Transverse colon (tissue), 4 donors: ENCODE data around the gene HAPSTR1.

Source experiments
- POLR2AphosphoS5 ChIP-seq, 3 donors: sonication (generic); formaldehyde crosslinking; IDR thresholded peaks; one replicate each; pipeline ENCODE4 v1.6.1; 2016; ENCODE audit warnings: antibody characterized with exemption in 3 of 3
- TF ChIP-seq, protein P1 (sequence below), 5 experiments: fragments of 200-600 bp in 3 of 5; fragments of 450-650 bp in 2 of 5; sonication (generic) in 3 of 5; IDR thresholded peaks; 1 replicate in 2 of 5; 2 replicates in 3 of 5; pipeline ENCODE4 v1.5.1; 2016 to 2017; ENCODE audit warnings: antibody characterized with exemption in 5 of 5, inconsistent platforms in 3 of 5, mild to moderate bottlenecking in 2 of 5, moderate library complexity in 1 of 5

DNA sequence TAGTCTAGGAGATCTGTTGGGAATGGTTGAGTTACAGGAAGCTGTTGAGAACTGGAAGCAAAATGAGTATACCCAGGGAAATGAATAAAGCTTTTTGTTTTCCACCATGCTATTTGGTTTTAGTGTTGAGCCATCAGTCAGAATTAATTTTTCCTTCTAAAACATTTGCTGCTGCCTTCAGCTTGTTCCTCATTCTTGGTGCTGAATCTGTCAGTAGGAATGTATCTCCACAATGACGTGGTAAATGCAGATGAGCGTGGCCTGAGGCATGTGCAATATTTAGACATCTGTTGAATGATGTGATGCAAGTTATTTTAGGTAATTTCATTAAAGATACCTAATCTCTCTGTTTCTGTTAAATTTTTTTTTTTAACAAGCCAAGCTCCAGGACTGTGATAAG lies 10.9 kb downstream of the HAPSTR1 start:
- TF ChIP-seq, protein P1, sequence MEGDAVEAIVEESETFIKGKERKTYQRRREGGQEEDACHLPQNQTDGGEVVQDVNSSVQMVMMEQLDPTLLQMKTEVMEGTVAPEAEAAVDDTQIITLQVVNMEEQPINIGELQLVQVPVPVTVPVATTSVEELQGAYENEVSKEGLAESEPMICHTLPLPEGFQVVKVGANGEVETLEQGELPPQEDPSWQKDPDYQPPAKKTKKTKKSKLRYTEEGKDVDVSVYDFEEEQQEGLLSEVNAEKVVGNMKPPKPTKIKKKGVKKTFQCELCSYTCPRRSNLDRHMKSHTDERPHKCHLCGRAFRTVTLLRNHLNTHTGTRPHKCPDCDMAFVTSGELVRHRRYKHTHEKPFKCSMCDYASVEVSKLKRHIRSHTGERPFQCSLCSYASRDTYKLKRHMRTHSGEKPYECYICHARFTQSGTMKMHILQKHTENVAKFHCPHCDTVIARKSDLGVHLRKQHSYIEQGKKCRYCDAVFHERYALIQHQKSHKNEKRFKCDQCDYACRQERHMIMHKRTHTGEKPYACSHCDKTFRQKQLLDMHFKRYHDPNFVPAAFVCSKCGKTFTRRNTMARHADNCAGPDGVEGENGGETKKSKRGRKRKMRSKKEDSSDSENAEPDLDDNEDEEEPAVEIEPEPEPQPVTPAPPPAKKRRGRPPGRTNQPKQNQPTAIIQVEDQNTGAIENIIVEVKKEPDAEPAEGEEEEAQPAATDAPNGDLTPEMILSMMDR (IDR thresholded peaks at IDR 0.05) = no peak
- TF ChIP-seq POLR2AphosphoS5 (IDR thresholded peaks at IDR 0.05) = no peak
